DMS 273 treated with DMSO at 0.1 percent for 48 hours (cell line): ENCODE results near the gene CHCHD3.

Experiments
- DNase-seq: peaks from one replicate; lab custom pipeline; 2025; lab: John Stamatoyannopoulos, UW

The CHCHD3 gene

DNA sequence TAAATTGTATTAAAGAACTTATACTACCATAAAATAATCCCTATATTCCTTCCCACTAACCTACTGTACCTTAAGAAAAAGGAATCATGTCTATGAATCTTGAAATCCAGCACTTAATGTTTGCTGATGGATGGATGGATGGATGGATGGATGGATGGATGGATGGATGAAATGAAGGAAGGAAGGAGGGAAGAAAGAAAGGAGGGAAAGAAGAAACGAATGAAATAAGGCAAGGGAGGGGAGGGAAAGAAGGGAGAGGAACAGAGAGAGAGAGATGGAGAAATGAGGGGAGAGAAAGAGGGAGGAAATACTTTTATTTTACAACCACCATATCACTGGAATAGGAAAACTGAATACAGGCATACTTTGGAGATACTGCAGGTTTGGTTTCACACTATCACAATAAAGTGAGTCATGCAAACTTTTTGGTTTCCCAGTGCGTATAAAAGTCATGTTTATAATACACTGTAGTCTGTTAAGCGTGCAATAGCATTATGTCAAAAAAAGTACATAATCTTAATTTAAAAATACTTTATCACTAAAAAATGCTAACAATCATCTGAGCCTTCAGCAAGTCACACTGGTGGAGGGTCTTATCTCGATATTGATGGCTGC is 219.8 kb downstream of the CHCHD3 start:
- DNase-seq, result no peak

DNA sequence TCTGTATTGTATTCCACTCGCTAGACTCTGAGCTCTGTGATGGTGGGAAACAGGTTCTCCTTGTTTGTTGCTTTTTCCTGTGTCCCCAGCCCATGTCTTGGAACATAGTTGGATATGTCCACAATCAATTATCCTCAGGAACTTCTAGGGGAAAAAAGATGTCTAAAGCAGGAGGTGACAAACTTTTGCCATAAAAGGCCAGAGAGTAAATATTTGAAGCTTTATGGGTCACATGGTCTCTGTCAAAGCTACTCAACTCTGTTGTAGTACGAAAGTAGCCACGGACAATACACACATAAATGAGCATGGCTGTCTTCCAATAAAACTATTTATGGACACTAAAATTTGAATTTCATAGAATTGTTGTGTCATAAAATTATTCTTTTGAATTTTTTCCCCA is 220.5 kb downstream of the CHCHD3 start:
- DNase-seq, result no peak

DNA sequence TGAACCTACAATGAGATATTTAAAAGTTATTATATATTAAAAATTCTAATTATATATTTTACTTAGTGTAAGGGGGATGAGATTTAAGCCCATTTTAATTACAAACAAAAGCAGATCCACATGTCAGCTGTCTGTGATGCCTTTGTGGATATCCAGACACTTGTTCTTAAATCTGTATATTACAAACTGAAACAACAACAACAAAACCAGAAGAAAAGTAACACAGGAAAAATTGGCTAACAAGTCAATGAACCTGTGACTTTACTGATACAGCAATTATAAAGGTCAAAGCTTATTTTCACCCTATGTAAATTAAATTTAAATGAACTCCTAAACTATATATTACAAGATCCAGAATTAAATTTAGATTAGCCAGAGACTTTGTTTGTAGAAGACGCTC is 222.7 kb downstream of the CHCHD3 start:
- DNase-seq, result no peak

DNA sequence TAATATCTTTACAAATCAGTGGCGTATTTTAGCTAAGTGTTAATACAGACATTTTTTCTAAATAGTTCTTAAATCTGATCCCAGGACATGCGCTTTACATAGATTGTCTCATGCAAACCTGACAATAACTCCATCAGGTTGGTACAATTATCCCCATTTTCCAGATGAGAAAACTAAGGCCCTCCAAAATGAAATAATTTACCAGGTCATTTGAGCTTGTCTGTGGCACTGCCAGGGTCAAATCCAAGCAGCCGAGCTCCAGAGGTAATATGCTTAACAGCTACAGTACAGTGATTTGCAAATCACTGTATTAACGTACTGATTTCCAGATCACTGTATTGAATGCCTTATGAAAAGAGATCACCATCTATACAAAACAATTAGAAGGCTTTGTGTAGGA is 223.1 kb downstream of the CHCHD3 start:
- no peak for DNase-seq

DNA sequence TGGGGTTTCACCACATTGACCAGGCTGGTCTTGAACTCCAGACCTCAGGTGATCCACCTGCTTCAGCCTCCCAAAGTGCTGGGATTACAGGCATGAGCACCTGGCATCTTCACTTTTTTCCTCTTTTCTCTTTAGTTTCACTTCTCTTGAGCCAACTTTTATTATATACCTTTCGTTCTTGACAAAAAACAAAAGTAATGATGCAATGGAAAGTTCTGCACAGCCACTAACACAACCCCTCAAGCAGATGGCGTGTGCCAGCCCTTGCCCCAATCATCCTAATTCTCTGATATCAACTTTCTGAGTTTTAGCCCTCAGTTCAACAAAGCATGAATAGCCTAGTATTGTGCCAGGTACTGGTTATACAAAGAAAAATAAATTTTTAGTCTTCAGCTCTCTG is 223.6 kb downstream of the CHCHD3 start:
- DNase-seq, result no peak

DNA sequence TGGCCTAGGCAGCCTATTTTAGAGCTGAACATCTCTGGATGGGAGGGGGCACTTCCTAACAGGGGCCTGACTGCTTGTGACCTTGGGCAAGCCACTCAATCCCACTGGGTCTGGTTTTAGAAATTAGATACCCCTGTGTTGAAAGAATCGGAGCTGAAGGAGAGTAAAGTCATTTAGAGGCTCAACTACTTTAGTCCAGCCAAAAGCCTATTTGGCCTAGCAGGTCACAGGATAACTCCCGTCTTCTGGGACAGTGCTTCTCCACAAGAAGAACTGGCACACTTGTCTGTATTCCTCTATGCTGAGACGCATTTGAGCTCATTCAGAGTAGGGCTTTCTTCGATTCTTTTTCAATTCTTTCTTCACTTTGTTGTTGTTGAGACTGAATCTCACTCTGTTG is 224.2 kb downstream of the CHCHD3 start:
- no peak for DNase-seq

DNA sequence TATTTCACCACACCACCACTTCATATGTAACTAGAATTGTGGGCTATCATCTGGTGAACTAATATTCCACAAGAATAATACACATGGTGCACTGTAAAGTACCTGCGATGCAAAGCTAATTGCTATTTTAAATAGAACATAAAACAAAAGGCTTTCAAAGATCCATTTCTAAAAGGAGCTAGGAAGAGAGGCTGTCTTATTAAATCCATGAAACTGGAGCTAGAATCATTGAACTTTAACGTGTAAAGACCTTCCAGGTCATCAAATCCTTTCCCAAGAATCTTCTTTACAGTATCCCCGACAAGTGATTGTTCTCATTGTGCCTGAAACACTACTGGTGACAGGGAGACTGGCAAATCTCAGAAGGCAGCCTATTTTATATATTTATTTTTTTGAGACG is 224.9 kb downstream of the CHCHD3 start:
- no peak for DNase-seq

DNA sequence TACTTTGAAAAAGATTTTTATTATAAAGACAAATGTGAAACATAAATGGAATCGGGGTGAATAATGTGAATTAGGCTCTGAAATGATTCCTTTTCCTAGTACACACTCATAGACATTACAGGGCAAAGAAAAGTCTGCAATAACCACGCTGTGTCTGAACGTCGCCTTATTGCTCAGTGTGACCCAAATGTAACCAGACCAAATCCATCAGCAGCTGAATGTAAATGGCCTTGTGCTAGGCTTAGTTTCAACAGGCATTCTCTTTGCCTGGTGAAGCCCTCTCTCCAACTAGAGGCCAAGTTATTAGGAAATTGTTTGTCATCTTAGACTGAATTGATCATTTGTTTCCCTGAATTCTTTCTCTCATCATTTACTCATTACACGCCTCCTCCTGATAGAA is 225.5 kb downstream of the CHCHD3 start:
- DNase-seq, result no peak

DNA sequence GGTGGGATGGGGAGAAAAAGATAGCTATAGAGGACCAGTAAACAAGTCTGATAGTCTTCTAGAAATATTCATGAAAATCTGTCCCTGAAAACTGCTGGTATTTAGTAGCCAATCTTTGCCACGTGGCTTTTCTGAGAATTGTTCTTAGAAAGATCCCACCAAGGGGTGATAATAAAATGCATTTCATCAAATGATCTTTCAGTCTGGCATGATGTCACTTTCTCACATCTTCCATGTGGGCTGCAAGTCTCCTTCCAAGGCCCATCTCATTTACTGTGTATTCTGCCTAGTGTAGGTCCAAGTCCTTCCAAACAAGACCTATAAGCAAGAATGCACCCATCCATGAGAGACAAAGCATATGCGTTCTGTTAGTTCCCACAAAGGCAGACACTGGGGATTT is 226.0 kb downstream of the CHCHD3 start:
- no peak for DNase-seq

DNA sequence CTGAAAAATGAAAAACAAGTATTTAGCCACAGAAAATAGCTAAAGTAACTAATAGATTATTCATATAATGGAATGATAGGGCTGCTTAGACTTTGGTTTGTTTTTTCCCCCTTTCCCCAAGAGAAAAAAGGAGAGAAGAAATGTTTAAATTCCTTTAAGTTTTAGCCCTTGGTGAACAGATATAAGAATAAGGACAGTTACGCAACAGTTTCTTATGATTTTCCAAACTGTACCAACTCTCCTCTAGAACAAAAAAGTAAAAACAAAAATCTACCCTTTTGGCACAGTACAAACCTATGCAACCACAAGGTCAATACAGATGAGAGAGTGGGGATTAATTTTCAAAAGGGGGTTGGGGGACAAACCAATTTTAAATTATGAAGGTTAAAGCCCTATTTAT is 227.7 kb downstream of the CHCHD3 start:
- DNase-seq, result no peak

DNA sequence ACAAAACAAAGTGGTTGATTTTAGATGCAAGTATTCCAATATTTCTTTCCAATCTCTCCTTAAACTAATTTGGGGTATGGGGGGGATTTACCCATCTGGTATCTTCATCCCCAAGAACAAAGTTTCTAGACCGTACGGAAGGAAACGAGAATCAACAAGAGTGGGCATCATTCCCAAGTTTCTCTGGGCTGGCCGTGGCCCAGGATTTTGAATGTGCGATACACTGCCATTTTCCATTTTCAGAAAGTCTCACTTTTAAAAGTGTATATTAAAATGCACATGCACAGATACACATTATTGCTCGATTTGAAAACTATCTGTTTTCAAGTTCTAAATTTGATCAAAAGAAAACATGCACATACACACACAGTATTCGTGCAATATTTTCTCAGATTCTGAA is 234.5 kb downstream of the CHCHD3 start:
- DNase-seq, result no peak

DNA sequence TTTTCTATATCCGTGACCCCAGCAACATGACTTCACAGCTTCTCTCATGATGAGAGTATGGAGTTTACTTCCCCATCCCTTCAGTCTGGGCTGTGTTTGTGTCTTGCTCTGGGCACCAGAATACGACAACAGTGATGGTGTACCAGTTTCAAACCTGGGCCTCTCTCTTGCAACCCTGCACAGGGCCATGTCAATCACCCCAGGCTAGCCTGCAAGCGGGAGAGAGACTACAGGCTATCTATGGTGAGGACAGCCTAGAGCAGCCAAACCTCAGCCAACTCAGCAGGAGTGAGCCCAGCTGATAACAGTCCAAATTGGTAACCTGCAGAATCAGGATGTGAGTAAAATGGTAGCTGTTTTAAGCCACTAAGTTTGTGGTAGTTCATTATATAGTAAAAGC is 235.8 kb downstream of the CHCHD3 start:
- no peak for DNase-seq

DNA sequence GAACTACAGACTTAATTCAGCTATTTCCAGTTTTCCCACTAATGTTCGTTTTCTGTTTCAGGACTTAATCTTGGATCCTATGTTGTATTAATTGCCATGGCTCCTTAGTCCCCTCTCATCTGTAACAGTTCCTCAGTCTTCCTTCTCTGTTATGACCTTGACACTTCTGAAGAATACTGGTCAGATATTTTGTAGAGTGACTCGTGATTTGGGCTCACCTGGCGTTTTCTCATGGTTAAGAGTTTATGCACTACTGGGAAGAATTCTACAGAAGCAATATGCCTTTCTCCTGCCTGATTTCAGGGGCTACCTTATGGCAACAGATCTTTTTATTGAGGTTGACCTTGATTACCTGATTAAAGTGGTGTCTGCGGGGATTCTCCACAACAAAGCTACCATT is 239.4 kb downstream of the CHCHD3 start:
- no peak for DNase-seq

DNA sequence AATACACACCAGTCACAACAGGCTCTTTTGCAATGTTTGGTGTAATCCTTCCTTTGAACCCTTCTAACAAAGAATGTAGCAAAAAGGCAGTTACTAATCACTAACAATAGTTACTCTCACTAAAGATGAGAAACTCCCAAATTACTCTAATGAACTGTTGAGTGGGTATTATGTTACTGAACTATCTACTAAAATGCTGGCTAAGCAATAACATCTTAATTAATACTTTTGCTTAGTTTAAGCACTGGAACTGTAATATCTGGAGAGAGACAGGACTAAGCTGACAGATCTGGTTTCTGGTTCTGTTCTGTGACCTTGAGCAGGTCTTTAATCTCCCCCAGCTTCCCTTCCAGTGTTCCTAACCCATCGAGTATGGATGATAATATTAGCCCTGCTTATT is 241.7 kb downstream of the CHCHD3 start:
- no peak for DNase-seq

DNA sequence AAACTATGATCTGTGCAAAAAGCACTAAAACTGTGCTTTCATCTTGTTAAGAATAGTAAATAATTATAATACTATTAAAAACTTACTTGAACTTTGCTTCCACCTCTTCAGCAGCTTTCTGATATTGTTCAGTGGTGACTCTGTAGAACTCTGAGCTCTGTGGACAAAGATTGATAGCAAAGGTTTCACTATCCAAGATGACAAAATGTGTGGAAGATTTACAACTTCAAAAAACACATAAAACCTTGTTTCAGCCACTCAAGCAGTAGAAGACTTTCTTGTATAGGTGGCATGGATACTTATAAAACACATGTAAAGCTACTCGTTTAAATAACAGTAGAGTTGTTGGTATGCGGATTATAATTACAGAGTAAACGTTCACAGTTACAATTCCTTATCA is 243.6 kb downstream of the CHCHD3 start:
- DNase-seq, result no peak

DNA sequence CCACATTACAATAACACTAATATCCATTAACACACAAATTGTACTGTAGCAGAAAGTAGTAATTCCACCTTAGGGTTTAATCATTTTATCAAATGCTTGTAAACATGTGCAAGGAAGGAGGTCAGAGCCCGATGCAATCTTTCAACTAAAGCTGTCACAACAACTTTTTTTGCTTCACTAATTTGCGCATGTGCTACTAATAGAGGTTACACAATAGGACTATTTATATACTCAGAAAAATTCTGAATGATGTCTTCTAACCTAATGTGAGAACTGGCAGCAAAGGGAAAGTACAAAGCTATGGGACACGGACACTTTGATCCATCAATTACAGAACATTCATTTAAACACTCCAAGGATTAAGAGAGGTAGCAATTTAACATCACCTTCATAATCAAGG is 244.4 kb downstream of the CHCHD3 start:
- DNase-seq, result no peak

DNA sequence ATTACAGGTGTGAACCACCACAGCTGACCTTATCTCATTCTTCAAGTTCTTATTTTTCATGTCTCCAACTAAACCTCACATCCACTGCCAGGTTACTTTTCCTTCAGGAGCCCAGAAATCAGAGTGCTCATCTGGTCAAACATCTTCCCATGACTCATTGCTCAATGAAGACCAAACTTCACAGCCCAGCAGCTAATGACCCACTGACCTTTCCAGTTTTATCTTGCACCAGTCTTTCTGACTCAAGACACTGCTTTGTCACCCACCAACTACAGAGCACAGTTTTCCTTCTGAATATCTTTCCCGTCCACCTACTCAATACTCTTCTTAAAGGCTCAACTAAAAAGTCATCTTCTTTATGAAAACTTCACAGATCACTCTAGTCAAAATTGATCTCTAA is 245.1 kb downstream of the CHCHD3 start:
- no peak for DNase-seq

DNA sequence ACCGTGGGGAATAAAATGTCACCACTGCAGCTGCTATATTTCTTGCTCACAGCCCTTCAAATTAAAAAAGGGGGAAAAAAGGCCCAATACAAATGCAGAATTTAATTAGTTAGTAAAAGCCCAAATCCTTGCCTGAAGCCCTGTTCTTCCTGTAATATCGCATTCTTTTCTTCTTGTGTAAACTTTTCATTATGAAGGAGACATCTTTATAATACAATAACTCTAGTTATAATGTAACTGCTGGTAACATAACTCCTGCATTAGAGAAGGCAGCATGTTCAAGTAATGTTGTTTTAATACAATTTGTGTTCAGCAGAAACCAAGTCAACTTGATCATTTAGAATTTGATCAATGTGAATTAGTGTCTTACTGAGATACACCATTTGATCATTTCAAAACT is 250.9 kb downstream of the CHCHD3 start:
- DNase-seq, result no peak

DNA sequence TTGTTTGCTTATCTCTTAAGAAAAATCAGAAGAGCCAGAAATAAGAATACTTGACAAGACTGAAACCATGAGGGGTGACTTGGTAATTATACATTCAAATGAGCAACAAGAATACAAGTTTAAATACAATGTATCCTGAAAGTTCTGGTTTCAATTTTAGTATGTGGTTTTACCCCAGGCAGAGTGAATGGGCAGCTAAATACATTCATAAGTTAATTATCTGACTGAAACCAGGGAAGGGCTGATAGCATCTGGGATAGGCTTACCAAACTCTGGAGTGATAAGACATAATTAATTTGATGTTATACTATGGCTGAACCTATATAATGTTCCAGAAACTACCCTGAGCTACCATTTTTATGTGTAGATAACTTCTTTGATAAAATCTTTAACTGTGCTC is 253.4 kb downstream of the CHCHD3 start:
- no peak for DNase-seq

DNA sequence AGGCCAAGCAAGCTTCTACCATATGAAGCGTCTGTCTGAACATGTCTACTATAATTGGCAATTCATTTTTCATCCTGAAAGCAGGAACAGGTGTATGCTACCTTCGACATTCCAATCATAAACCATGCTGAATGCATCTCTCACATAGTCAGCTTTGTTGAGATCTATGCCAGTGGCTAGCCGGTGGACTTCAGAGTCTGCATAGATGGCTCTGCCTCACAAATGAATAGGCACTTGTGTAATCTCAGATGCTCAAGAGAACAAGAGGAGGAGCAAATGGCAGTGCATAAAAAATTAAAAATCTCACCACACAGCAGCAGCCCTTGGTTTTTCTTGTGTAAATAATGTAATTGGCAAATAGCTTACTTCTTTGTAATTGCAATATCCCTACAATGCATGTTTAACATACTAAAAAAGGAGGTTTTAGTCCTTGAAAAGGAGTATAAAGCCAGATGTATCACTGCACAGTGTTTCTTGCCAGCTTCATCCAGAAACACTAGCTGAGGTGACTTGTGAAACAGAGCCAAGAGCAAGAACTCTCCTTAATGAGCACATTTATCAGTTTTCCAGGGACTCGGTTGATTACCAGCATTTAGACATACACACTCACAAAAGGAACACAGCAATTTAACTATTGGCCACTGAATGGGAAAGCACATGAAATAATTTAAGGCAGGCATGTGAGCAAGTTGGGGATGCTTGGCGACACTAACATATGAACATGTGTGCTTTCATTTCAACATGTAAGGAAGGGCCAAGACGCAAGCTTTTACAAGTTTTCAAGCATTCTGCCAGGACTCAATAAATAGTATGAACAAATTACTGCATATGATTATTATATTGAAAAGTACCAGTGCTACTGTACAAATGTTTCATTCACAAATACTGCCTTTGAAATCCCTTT is 255.7 kb downstream of the CHCHD3 start:
- DNase-seq, result no peak

DNA sequence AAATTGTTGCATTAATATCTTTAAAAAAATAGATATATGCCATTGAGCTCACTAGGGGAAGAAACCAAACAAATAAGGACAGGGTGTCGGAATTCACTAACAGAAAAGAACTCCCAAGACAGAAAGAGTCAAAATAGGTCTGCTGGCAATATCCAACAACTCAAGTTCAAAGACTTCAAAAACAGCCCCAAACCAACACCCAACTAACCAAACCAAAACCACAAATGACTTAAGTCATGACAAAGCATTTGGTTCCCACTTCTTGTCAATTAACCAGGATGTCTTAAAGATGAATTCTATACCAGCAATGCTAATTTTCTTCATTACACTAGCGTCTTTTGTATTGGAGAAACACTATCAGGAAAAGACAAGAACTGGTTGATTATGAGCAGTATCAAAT is 256.7 kb downstream of the CHCHD3 start:
- DNase-seq, result no peak

DNA sequence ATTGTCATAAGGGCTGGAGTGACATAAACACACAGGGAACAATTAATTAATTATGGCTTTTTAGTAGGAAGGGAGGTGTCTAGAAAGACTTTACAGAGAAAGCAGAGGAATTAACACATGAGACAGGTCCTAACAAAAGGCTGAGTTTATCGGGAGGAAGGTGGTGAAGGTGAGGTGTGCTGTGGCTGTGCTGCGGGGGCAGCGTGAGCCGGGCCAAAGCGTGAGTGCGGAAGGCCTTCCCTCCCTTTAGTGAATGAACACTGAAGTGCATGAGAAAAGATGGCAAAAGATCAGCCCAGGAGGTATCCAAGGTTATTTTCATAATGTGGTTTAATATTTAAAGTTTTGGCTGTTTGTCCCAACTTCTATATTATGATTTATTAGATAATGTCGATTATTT is 262.2 kb downstream of the CHCHD3 start:
- no peak for DNase-seq

DNA sequence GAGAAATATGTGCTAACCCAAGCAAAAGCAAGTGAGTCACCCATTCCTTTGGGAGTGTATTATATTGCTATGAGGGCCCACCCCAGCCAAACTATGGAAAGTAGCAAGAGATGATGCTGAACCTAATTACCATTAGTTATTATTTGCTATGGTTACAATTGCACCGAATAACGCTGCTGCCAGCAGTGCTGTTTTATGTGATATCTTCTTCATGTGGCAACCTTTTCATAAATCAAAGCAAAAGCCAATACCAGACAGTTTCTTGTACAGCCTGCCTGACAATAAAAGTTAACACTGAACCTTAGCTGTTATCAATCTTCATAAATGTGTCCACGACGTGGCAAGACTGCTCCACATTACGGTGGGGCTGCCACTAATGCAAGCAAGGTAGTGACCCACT is 263.9 kb downstream of the CHCHD3 start:
- DNase-seq, result no peak
